ENCODE data around the gene PLEKHB1.

The PLEKHB1 gene, protein sequence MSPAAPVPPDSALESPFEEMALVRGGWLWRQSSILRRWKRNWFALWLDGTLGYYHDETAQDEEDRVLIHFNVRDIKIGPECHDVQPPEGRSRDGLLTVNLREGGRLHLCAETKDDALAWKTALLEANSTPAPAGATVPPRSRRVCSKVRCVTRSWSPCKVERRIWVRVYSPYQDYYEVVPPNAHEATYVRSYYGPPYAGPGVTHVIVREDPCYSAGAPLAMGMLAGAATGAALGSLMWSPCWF

DNA sequence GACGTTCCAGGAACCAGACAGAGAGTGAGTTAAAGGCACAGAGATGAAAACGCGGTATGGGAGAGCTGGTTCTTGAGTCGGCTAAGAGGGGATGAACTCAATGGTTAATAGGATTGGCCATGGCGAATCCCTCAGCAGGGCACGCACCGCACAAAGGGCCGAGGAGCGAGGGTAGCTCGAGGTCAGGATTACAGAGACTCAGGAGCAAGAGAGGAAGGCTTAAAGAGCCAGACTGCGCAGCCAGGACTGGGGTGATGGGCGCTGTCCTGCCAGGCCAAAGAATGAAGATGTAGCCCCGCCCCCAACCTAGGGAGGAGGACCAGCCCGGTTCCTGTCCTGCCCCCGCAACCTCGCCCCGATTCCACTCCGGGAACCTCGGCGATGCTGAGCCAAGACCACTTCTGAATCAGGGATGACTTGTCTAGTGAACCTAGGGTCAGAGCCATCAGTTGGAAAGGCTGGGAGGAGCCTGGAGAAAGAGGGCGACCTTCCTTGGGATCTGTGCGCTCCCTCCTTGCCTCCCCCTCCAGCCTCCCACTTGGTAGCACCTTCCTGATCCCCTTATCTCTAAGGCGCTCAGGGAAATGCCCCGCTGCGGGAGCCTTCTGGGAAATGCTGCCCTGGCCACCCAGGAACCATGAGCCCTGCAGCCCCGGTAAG, at the start of gene PLEKHB1:
Gene PLEKHB1, plus strand, starts transcription at position 610 of the 660 bp plus-strand sequence. Its CDS starts 28 bp downstream, at position 638.
- peaks cover 16% of the 10 kb centered on the region for H3K4me1 Mint-ChIP-seq (ENCODE audit: low read depth)
- H3K4me3 Mint-ChIP-seq = peak within 1 kb of the TSS; percentile 75
- no peaks in the 10 kb centered on the region for H3K36me3 Mint-ChIP-seq (ENCODE audit: low read depth)
- no peak for DNase-seq
- no peaks in the 10 kb centered on the region for H3K27me3 Mint-ChIP-seq
- peak within 1 kb of the TSS; percentile 30 for H3K27ac Mint-ChIP-seq
- no peaks in the 10 kb centered on the region for H3K9me3 Mint-ChIP-seq

DNA sequence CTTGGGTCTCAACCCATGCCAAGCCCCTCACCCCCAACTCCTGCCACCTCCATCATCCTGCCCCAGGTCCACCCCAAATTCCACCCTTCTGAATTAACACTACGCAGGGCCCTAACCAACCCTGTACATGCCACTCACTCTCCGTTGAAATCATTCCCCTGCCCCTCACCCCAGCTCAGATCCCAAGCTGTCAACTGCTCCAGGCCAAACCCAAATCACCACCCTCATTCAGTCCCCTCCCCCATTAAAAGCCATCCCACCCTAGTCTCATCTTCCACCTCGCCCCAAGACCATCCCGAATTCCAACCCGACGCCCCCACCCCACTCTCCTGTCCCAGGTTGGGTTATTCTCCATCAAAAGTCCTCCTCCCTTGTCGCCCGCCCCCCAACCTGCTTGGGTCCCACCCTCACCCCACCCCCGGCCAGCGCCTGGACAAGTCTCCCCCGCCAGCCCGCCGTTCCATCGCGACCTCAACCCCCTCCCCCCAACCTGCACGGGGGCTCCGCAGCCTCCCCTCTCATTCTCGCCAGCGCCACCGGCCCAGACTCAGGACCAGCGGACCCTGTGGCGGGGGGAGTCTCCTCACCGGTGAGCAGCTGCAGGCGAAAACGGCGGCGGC, 48.9 kb upstream of the PLEKHB1 start:
- peaks cover 9% of the 10 kb centered on the region for H3K36me3 Mint-ChIP-seq (ENCODE audit: low read depth)
- H3K27me3 Mint-ChIP-seq = no peaks in the 10 kb centered on the region
- peak overlapping the region; percentile 97 for H3K27ac Mint-ChIP-seq
- no peak for DNase-seq
- H3K9me3 Mint-ChIP-seq = no peaks in the 10 kb centered on the region
- peaks cover 41% of the 10 kb centered on the region for H3K4me1 Mint-ChIP-seq (ENCODE audit: low read depth)
- H3K4me3 Mint-ChIP-seq = peak overlapping the region; percentile 90

DNA sequence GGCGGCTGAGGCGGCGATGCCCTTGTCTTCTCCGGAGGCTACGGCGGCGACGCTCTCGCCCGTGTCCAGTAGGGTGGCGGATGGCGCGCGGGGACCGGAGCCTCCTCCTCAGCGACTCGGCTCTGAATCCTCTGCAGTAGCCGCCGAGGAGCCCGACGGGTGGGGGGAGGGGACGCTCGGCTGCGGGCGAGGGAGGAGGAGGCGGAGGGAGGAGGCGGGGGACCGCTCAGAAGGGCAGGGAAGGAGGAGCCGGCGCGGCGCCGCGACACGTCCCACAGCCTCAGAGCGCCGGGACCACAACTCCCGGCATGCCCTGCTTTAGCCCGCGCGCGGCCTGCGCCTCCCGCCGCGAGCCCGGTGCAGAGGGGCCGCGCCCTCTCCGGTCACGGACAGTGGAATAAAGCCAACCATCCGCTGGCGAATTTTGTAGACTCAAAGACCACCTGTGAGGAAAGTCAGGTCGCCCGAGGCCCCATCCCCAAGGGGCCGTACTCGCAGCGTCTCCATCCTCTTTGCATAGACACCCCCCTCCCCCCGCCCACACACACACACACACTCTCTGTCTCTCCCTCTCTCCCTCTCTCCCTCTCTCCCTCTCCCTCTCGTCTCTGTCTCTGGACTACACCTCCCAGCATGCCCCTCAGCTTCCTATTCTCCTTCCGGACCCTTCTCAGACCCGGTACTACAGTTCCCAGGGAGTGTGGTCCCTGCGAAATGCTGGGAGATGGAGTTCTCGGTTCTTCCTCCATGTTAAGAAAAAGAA, 48.2 kb upstream of the PLEKHB1 start, which contains the start of gene FAM168A:
Gene FAM168A, minus strand, starts transcription at position 157 of the 763 bp plus-strand sequence. CDS start 129,638 bp downstream, outside the sequence.
- peak; percentile 94 for DNase-seq
- Mint-ChIP-seq H3K9me3 (no peaks in the 10 kb centered on the region), H3K36me3 (ENCODE audit: low read depth) (peaks cover 9% of the 10 kb centered on the region), H3K4me1 (ENCODE audit: low read depth) (peaks cover 41% of the 10 kb centered on the region), H3K27ac (peak within 1 kb of the TSS; percentile 97), H3K27me3 (no peaks in the 10 kb centered on the region), H3K4me3 (peak within 1 kb of the TSS; percentile 90)

DNA sequence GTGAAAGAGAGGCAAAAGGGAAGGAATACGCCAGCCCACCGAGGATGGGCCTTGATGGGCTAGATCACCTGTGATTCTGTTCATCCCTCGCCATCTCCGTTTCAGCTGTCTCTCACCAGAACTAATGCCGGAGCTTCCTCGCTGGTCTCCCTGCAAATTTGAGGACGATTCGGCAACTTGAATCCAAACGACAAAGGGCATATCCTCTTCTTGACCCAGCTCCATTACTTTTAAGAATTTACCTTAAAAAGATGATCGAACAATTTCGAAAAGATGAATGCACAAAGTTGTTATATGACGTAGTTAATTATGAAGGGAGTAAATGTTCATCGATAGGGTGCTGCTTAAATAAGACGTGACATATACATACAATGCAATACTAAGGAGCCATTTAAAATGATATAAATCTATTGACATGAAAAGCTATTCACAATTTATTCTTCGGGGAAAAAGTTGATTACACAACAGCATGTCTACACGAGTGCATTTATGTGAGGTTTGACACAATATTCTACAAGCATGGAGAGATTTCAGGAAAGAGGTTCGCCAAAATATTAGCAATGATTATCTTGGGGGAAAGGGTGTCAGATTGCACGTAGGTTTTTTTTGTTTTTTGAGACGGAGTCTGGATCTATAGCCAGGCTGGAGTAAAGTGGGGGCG, 47.5 kb upstream of the PLEKHB1 start:
- Mint-ChIP-seq H3K9me3 (no peaks in the 10 kb centered on the region), H3K4me3 (peak overlapping the region; percentile 90), H3K4me1 (ENCODE audit: low read depth) (peaks cover 38% of the 10 kb centered on the region), H3K27ac (peak overlapping the region; percentile 97), H3K27me3 (no peaks in the 10 kb centered on the region), H3K36me3 (ENCODE audit: low read depth) (peaks cover 9% of the 10 kb centered on the region)
- DNase-seq = no peak

DNA sequence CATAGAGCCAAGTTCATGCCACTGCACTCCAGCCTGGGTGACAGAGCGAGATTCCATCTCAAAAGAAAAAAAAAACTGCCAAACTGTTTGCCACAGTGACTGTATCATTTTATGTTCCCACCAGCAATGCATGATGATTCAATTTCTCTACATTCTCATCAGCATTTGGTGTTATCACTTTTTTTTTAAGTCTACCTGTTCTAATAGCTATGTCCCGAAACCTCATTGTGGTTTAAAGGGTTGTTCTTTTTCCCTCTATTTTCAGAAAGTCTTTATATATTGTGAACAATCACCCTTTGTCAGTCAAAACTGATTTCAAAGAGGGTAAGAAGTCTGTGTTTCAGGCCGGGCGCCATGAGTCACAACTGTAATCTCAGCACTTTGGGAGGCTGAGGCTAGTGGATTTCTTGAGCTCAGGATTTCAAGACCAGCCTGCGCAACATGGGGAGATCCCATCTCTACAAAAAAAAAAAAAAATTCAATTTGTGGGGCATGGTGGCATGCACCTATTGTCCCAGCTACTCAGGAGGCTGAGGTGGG, 33.7 kb upstream of the PLEKHB1 start:
- Mint-ChIP-seq H3K27me3 (peaks cover 2% of the 10 kb centered on the region), H3K4me1 (ENCODE audit: low read depth) (no peaks in the 10 kb centered on the region), H3K27ac (no peak overlapping the region), H3K9me3 (no peaks in the 10 kb centered on the region), H3K36me3 (ENCODE audit: low read depth) (no peaks in the 10 kb centered on the region), H3K4me3 (no peak overlapping the region)
- DNase-seq = no peak

DNA sequence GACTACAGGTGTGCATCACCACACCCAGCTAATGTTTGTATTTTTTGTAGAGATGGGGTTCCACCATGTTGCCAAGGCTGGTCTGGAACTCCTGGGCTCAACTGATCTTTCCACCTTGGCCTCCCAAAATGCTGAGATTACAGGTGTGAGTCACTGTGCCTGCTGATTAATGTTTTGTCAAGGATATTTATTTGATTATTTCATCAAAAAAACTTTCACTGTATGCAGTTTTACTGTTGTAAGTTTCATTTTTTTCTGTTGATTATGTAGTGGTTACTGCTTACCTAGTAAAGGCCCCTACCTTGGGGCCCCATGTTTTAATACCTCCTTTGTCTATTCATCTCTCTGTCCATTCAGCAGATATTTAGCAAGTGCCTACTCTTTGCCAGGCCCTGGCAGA, 31.8 kb upstream of the PLEKHB1 start:
- Mint-ChIP-seq H3K4me1 (ENCODE audit: low read depth) (no peaks in the 10 kb centered on the region), H3K27ac (no peak overlapping the region), H3K9me3 (no peaks in the 10 kb centered on the region), H3K27me3 (peaks cover 2% of the 10 kb centered on the region), H3K4me3 (no peak overlapping the region), H3K36me3 (ENCODE audit: low read depth) (no peaks in the 10 kb centered on the region)
- DNase-seq = no peak

DNA sequence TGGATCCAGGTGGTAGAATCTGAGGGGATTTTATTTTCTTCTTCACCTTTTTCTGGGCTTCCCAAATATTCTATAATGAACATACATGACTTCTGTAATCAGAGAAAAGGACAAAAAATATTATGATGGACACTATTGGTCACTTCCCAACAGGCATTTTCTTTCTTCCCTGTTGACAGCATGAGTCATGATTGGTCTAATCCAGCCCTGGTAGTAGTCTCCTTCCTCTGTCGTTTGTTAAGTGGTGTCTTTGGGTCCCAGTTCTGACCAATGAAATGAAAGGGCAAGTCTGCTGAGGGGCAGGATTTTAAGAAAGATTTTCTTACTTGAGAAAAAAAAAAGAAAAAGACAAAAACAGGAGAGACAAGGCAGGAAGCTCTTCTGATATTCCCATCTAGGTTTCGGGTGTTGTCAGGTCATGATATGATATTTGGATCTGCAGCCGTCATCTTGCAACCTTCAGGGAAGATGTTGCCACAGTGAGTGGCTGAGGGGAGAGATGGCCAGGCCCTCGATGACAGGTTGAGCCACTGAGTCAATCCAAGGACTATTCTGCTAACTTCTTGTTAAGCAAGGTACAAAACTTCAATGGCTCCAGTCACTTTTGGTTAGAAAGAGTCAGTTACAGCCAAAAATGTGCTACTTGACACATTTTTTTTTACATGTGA, 23.3 kb upstream of the PLEKHB1 start:
- peaks cover 27% of the 10 kb centered on the region for H3K27me3 Mint-ChIP-seq
- no peak overlapping the region for H3K4me3 Mint-ChIP-seq
- no peaks in the 10 kb centered on the region for H3K9me3 Mint-ChIP-seq
- no peak overlapping the region for H3K27ac Mint-ChIP-seq
- H3K36me3 Mint-ChIP-seq (ENCODE audit: low read depth) = no peaks in the 10 kb centered on the region
- no peak for DNase-seq
- H3K4me1 Mint-ChIP-seq (ENCODE audit: low read depth) = peaks cover 2% of the 10 kb centered on the region

GRCh38 chr11:73623686-73624085, 22.7 kb upstream of the PLEKHB1 start:
- no peak for DNase-seq
- Mint-ChIP-seq H3K4me1 (ENCODE audit: low read depth) (peaks cover 2% of the 10 kb centered on the region), H3K9me3 (no peaks in the 10 kb centered on the region), H3K4me3 (no peak overlapping the region), H3K36me3 (ENCODE audit: low read depth) (no peaks in the 10 kb centered on the region), H3K27ac (no peak overlapping the region), H3K27me3 (peaks cover 27% of the 10 kb centered on the region)

- DNase-seq = peak; percentile 73
- Mint-ChIP-seq H3K4me3 (no peak overlapping the region), H3K36me3 (ENCODE audit: low read depth) (no peaks in the 10 kb centered on the region), H3K27ac (no peak overlapping the region), H3K9me3 (no peaks in the 10 kb centered on the region), H3K27me3 (peaks cover 24% of the 10 kb centered on the region), H3K4me1 (ENCODE audit: low read depth) (peaks cover 2% of the 10 kb centered on the region)
Measured at GRCh38 chr11:73625696-73626318, 20.6 kb upstream of the PLEKHB1 start.

GRCh38 chr11:73629907-73630306, 16.5 kb upstream of the PLEKHB1 start:
- Mint-ChIP-seq H3K4me1 (ENCODE audit: low read depth) (peaks cover 8% of the 10 kb centered on the region), H3K9me3 (no peaks in the 10 kb centered on the region), H3K4me3 (no peak overlapping the region), H3K36me3 (ENCODE audit: low read depth) (no peaks in the 10 kb centered on the region), H3K27me3 (peaks cover 2% of the 10 kb centered on the region), H3K27ac (no peak overlapping the region)
- DNase-seq = no peak

GRCh38 chr11:73632996-73633395, 13.4 kb upstream of the PLEKHB1 start:
- Mint-ChIP-seq H3K4me1 (ENCODE audit: low read depth) (peaks cover 6% of the 10 kb centered on the region), H3K27me3 (no peaks in the 10 kb centered on the region), H3K36me3 (ENCODE audit: low read depth) (no peaks in the 10 kb centered on the region), H3K4me3 (no peak overlapping the region), H3K27ac (no peak overlapping the region), H3K9me3 (no peaks in the 10 kb centered on the region)
- DNase-seq = no peak

GRCh38 chr11:73633999-73634398, 12.4 kb upstream of the PLEKHB1 start:
- H3K36me3 Mint-ChIP-seq (ENCODE audit: low read depth) = no peaks in the 10 kb centered on the region
- DNase-seq = no peak
- H3K4me1 Mint-ChIP-seq (ENCODE audit: low read depth) = peaks cover 6% of the 10 kb centered on the region
- no peaks in the 10 kb centered on the region for H3K9me3 Mint-ChIP-seq
- H3K4me3 Mint-ChIP-seq = no peak overlapping the region
- H3K27me3 Mint-ChIP-seq = no peaks in the 10 kb centered on the region
- H3K27ac Mint-ChIP-seq = peak overlapping the region; percentile 47

DNA sequence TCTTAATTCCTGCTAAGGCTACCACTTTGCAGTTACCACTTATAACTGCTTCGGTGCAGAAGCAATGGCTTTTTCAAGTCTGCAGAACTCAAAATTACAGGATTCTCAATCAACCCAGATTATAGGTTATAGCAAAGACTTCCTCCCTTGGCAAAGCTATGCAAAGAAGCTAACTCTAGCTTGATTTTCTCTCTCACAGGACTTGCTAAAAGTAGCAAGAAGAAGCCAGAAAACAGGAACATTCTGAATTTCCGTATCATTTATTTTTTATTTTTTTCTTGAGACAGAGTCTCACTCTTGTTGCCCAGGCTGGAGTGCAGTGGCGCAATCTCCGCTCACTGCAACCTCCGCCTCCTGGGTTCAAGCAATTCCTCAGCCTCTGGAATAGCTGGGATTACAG, 10.7 kb upstream of the PLEKHB1 start:
- no peak for DNase-seq
- Mint-ChIP-seq H3K27ac (no peak overlapping the region), H3K4me3 (no peak overlapping the region), H3K27me3 (no peaks in the 10 kb centered on the region), H3K4me1 (ENCODE audit: low read depth) (peaks cover 13% of the 10 kb centered on the region), H3K9me3 (no peaks in the 10 kb centered on the region), H3K36me3 (ENCODE audit: low read depth) (no peaks in the 10 kb centered on the region)

All from activated T-cell treated with anti-CD3 and anti-CD28 coated beads, Interleukin-2, amount 50 U/mL, for 24 hours (primary cell).